WTC11 (cell line): ENCODE measurements around the gene ASPHD1. TPM values are rescaled to one million over a fixed set of nuclear protein-coding genes. Genes with fewer than 3 reads are reported as not detected.

Experiments
- ATAC-seq: fragments of 200-7000 bp; cut with Tn5 transposase; 2 replicates; pipeline ENCODE4 v1.10.0; 2021; ENCODE audit warnings: mild to moderate bottlenecking, moderate library complexity
- Bru-seq: library from RNA; stranded (reverse); fragments of 400-500 nt; gene quantifications from one replicate; lab custom pipeline; 2021; lab: Mats Ljungman, UMichigan
- CTCF ChIA-PET: fragments of 300-600 bp; sonication (Branson Sonifier 250); formaldehyde crosslinking; loops from one replicate; lab custom pipeline; 2021; ENCODE audit warnings: antibody characterized with exemption; lab: Charles Lee
- POLR2A ChIA-PET: fragments of 350-600 bp; sonication (Branson Sonifier 250); formaldehyde crosslinking; loops from one replicate; lab custom pipeline; 2021; ENCODE audit warnings: antibody characterized with exemption; lab: Charles Lee
- DNase-seq: peaks from one replicate; pipeline ENCODE4 v3.0.0; 2021; ENCODE audit warnings: low spot score
- H3K27ac Mint-ChIP-seq: 2 replicates; pipeline ENCODE4 v1.8.0; 2021; ENCODE audit warnings: mixed read lengths
- H3K27me3 Mint-ChIP-seq: 2 replicates; pipeline ENCODE4 v1.8.0; 2021; ENCODE audit warnings: low read depth, mild to moderate bottlenecking, moderate library complexity, mixed read lengths
- H3K36me3 Mint-ChIP-seq: 2 replicates; pipeline ENCODE4 v1.8.0; 2021; ENCODE audit warnings: mixed read lengths
- H3K4me1 Mint-ChIP-seq: 2 replicates; pipeline ENCODE4 v1.8.0; 2022; ENCODE audit warnings: mixed read lengths
- H3K4me3 Mint-ChIP-seq: 2 replicates; pipeline ENCODE4 v1.8.0; 2021; ENCODE audit warnings: mild to moderate bottlenecking, moderate library complexity, mixed read lengths
- H3K9me3 Mint-ChIP-seq: 2 replicates; pipeline ENCODE4 v1.8.0; 2021; ENCODE audit warnings: mixed read lengths
- ATF1 ChIP-seq: sonication (generic); formaldehyde crosslinking; IDR thresholded peaks from 2 replicates; pipeline ENCODE4 v1.8.1; 2023; ENCODE audit warnings: mild to moderate bottlenecking, moderate library complexity, missing genetic modification reagents
- FOXK1 ChIP-seq: sonication (generic); formaldehyde crosslinking; IDR thresholded peaks from 2 replicates; pipeline ENCODE4 v1.8.0; 2022; ENCODE audit warnings: mild to moderate bottlenecking, moderate library complexity, missing genetic modification reagents
- GTF2I ChIP-seq: fragments of 250-450 bp; sonication (Bioruptor Pico); conservative IDR thresholded peaks from 2 replicates; pipeline ENCODE4 v1.4.0; 2021; ENCODE audit warnings: mild to moderate bottlenecking
- JUN ChIP-seq: sonication (generic); formaldehyde crosslinking; IDR thresholded peaks from 2 replicates; pipeline ENCODE4 v1.8.0; 2023; ENCODE audit warnings: mild to moderate bottlenecking, missing genetic modification reagents
- MXD4 ChIP-seq: fragments of 250-450 bp; sonication (Bioruptor Pico); IDR thresholded peaks from 2 replicates; pipeline ENCODE4 v1.8.0; 2021; ENCODE audit warnings: mild to moderate bottlenecking, moderate library complexity, borderline replicate concordance
- MYBL2 ChIP-seq: sonication (generic); formaldehyde crosslinking; IDR thresholded peaks from 2 replicates; pipeline ENCODE4 v1.8.1; 2023; ENCODE audit warnings: mild to moderate bottlenecking, moderate library complexity, missing genetic modification reagents
- NFE2L1 ChIP-seq: sonication (generic); formaldehyde crosslinking; IDR thresholded peaks from 2 replicates; pipeline ENCODE4 v1.8.1; 2023; ENCODE audit warnings: missing genetic modification reagents
- NFYB ChIP-seq: sonication (generic); formaldehyde crosslinking; conservative IDR thresholded peaks from 2 replicates; pipeline ENCODE4 v1.8.0; 2022; ENCODE audit warnings: low read depth, missing genetic modification reagents
- PRRX2 ChIP-seq: fragments of 250-450 bp; sonication (Bioruptor Pico); IDR thresholded peaks from 2 replicates; pipeline ENCODE4 v1.8.0; 2021; ENCODE audit warnings: mild to moderate bottlenecking
- SP1 ChIP-seq: sonication (generic); formaldehyde crosslinking; conservative IDR thresholded peaks from 2 replicates; pipeline ENCODE4 v1.8.1; 2022; ENCODE audit warnings: missing genetic modification reagents
- ZBTB21 ChIP-seq: sonication (generic); formaldehyde crosslinking; IDR thresholded peaks from 2 replicates; pipeline ENCODE4 v1.8.1; 2023; ENCODE audit warnings: mild to moderate bottlenecking, missing genetic modification reagents, borderline replicate concordance
- ZNF317 ChIP-seq: sonication (generic); formaldehyde crosslinking; IDR thresholded peaks from 2 replicates; pipeline ENCODE4 v1.8.1; 2023; ENCODE audit warnings: low read depth, mild to moderate bottlenecking, moderate library complexity, missing genetic modification reagents, borderline replicate concordance
- ZNF423 ChIP-seq: fragments of 250-450 bp; sonication (Bioruptor Pico); IDR thresholded peaks from 2 replicates; pipeline ENCODE4 v2.1.2; 2022; ENCODE audit warnings: mild to moderate bottlenecking, moderate library complexity
- long read RNA-seq, 3 experiments: library from RNA in 1 of 3; library from capped mRNA in 1 of 3; library from polyadenylated mRNA in 1 of 3; unstranded in 2 of 3; stranded (forward) in 1 of 3; transcript quantifications; one replicate each; pipeline ENCODE4 v2.0.0, GENCODE V29; 2021
- total RNA-seq: library from RNA; stranded (reverse); gene quantifications from 3 replicates; pipeline ENCODE4 v1.2.3, GENCODE V29; 2021
- TF ChIP-seq, protein P1 (sequence below): sonication (generic); formaldehyde crosslinking; IDR thresholded peaks from 2 replicates; pipeline ENCODE4 v1.8.0; 2023; ENCODE audit warnings: missing genetic modification reagents
- TF ChIP-seq, protein P2 (sequence below): sonication (generic); formaldehyde crosslinking; IDR thresholded peaks from 2 replicates; pipeline ENCODE4 v1.8.0; 2022; ENCODE audit warnings: mild to moderate bottlenecking, missing genetic modification reagents
- TF ChIP-seq, protein P3 (sequence below): sonication (generic); formaldehyde crosslinking; IDR thresholded peaks from 2 replicates; pipeline ENCODE4 v1.8.0; 2023; ENCODE audit warnings: mild to moderate bottlenecking, missing genetic modification reagents
- TF ChIP-seq, protein P4 (sequence below): sonication (generic); formaldehyde crosslinking; IDR thresholded peaks from 2 replicates; pipeline ENCODE4 v1.8.1; 2023; ENCODE audit warnings: mild to moderate bottlenecking, missing genetic modification reagents, moderate library complexity
- TF ChIP-seq, protein P5 (sequence below): sonication (generic); formaldehyde crosslinking; IDR thresholded peaks from 2 replicates; pipeline ENCODE4 v1.8.1; 2022; ENCODE audit warnings: mild to moderate bottlenecking, moderate library complexity, missing genetic modification reagents
- TF ChIP-seq, protein P6 (sequence below): sonication (generic); formaldehyde crosslinking; IDR thresholded peaks from 2 replicates; pipeline ENCODE4 v1.8.1; 2023; ENCODE audit warnings: mild to moderate bottlenecking, moderate library complexity, missing genetic modification reagents
- TF ChIP-seq, protein P7 (sequence below): fragments of 250-450 bp; sonication (Bioruptor Pico); IDR thresholded peaks from 2 replicates; pipeline ENCODE4 v1.9.0; 2021; ENCODE audit warnings: moderate library complexity, mild to moderate bottlenecking, inconsistent platforms, borderline replicate concordance
- TF ChIP-seq, protein P8 (sequence below): sonication (generic); formaldehyde crosslinking; IDR thresholded peaks from 2 replicates; pipeline ENCODE4 v1.8.0; 2022; ENCODE audit warnings: mild to moderate bottlenecking, missing genetic modification reagents

Gene ASPHD1, protein sequence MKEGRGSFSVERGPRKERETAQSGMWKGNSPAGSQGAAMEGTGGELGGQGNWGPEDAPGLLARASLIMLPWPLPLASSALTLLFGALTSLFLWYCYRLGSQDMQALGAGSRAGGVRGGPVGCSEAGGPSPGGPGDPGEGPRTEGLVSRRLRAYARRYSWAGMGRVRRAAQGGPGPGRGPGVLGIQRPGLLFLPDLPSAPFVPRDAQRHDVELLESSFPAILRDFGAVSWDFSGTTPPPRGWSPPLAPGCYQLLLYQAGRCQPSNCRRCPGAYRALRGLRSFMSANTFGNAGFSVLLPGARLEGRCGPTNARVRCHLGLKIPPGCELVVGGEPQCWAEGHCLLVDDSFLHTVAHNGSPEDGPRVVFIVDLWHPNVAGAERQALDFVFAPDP
- total RNA-seq (17.6 to 26.9 TPM (median 20.2 TPM) in 3 replicates), Bru-seq, nascent RNA (percentile 58 among the genes with signal in this experiment)
- long read RNA-seq, experiment 1, transcript ASPHD1-201 (3 exons, 1,584 nt): major isoform, 12 of 26 reads
- long read RNA-seq, experiment 1, partial matches to known transcripts: 1 of 26 reads
- long read RNA-seq, experiment 1, other reads (novel, unspliced or antisense): 8 of 26 reads
- long read RNA-seq, experiment 2, transcript ASPHD1-201 (3 exons, 1,584 nt): minor isoform, 6 of 20 reads
- long read RNA-seq, experiment 2, transcript ASPHD1-204 (4 exons, 775 nt): major isoform, 8 of 20 reads
- long read RNA-seq, experiment 2, partial matches to known transcripts: 0 of 20 reads
- long read RNA-seq, experiment 2, other reads (novel, unspliced or antisense): 5 of 20 reads
- long read RNA-seq, experiment 3, transcript ASPHD1-203 (4 exons, 1,115 nt): major isoform, 6 of 16 reads
- long read RNA-seq, experiment 3, partial matches to known transcripts: 0 of 16 reads
- long read RNA-seq, experiment 3, other reads (novel, unspliced or antisense): 4 of 16 reads

DNA sequence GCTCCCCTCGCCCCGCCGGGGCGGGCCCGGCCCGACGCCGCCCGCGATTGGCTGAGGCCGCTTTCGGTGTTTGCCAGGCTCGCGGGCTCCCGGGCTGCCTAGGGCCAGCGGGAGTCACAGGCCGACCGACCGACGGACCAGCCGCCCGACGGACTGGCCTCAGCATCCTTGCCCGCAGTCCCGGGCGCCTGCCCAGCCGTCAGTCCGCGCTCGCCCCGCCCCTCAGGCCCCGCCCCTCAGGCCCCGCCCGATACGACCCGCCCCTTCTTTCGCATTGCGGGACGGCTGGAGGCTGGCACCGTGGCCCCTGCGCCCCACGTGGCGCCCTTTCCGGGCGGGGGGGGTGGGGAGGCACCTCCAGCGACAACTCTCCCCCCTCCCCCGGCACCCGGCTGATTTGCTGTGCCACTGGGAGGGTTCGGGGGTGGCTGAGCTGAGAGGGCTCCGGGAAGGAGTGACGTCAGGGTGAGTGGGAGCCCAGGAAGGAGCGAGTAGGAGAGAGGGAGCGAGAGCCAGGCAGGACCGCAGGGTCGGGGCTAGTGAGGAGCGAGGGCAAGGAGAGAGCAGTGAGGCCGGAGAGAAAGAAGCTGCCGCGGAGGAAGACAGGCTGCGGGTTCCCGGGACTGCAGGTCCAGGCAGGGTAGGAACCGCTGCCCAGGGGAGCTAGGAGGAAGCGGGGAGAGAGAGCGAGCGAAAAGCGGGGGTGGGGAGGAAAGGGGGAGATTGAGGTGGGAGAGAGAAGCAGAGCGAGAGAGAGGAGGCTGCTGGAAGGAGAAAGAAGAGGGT is at the start of gene ASPHD1:
Gene ASPHD1 (plus strand): TSS at position 387 of the 786 bp plus-strand sequence. CDS start 484 bp downstream, outside the sequence.
- peaks cover 9% of the 10 kb centered on the region; the same call in 1 of the 2 replicates for H3K36me3 Mint-ChIP-seq
- POLR2A ChIA-PET: interaction anchor here (0.6 to 3.6 kb wide), 10 partner anchors 14 to 95 kb away, joined by 3 to 14 read pairs (median 4); partner anchors contain the start of genes CDIPT, HIRIP3, KCTD13 and TAOK2
- H3K4me3 Mint-ChIP-seq: peak within 1 kb of the TSS; percentile 98
- H3K4me1 Mint-ChIP-seq: peaks cover 33% of the 10 kb centered on the region
- H3K9me3 Mint-ChIP-seq: no peaks in the 10 kb centered on the region
- DNase-seq (peak; percentile 86), ATAC-seq (peak; percentile 54)
- H3K27me3 Mint-ChIP-seq: no peaks in the 10 kb centered on the region
- CTCF ChIA-PET: interaction anchor here (0.7 to 4.8 kb wide), 43 partner anchors 9 to 926 kb away, joined by 3 to 42 read pairs (median 5); partner anchors contain the start of genes ALDOA, CDIPT, KCTD13 and KIF22
- peak within 1 kb of the TSS; percentile 91 for H3K27ac Mint-ChIP-seq
- 0 out of 2 replicates have a peak, but pooled peaks have one; percentile 47 for TF ChIP-seq ZBTB21
- TF ChIP-seq, protein P1, sequence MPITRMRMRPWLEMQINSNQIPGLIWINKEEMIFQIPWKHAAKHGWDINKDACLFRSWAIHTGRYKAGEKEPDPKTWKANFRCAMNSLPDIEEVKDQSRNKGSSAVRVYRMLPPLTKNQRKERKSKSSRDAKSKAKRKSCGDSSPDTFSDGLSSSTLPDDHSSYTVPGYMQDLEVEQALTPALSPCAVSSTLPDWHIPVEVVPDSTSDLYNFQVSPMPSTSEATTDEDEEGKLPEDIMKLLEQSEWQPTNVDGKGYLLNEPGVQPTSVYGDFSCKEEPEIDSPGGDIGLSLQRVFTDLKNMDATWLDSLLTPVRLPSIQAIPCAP (CRISPR knock-in tag): 0 out of 2 replicates have a peak, but pooled peaks have one; percentile 45
- no peak for TF ChIP-seq JUN (CRISPR knock-in tag)
- peak; percentile 71 for TF ChIP-seq SP1
- TF ChIP-seq PRRX2 (CRISPR knock-in tag): no peak
- TF ChIP-seq GTF2I (CRISPR knock-in tag): no peak
- TF ChIP-seq, protein P2, sequence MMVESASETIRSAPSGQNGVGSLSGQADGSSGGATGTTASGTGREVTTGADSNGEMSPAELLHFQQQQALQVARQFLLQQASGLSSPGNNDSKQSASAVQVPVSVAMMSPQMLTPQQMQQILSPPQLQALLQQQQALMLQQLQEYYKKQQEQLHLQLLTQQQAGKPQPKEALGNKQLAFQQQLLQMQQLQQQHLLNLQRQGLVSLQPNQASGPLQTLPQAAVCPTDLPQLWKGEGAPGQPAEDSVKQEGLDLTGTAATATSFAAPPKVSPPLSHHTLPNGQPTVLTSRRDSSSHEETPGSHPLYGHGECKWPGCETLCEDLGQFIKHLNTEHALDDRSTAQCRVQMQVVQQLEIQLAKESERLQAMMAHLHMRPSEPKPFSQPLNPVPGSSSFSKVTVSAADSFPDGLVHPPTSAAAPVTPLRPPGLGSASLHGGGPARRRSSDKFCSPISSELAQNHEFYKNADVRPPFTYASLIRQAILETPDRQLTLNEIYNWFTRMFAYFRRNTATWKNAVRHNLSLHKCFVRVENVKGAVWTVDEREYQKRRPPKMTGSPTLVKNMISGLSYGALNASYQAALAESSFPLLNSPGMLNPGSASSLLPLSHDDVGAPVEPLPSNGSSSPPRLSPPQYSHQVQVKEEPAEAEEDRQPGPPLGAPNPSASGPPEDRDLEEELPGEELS (CRISPR knock-in tag): peak; percentile 91; the same call in 1 of the 2 replicates
- TF ChIP-seq, protein P3, sequence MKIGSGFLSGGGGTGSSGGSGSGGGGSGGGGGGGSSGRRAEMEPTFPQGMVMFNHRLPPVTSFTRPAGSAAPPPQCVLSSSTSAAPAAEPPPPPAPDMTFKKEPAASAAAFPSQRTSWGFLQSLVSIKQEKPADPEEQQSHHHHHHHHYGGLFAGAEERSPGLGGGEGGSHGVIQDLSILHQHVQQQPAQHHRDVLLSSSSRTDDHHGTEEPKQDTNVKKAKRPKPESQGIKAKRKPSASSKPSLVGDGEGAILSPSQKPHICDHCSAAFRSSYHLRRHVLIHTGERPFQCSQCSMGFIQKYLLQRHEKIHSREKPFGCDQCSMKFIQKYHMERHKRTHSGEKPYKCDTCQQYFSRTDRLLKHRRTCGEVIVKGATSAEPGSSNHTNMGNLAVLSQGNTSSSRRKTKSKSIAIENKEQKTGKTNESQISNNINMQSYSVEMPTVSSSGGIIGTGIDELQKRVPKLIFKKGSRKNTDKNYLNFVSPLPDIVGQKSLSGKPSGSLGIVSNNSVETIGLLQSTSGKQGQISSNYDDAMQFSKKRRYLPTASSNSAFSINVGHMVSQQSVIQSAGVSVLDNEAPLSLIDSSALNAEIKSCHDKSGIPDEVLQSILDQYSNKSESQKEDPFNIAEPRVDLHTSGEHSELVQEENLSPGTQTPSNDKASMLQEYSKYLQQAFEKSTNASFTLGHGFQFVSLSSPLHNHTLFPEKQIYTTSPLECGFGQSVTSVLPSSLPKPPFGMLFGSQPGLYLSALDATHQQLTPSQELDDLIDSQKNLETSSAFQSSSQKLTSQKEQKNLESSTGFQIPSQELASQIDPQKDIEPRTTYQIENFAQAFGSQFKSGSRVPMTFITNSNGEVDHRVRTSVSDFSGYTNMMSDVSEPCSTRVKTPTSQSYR: peak; percentile 33; the same call in 1 of the 2 replicates
- TF ChIP-seq NFE2L1 (CRISPR knock-in tag): 0 out of 2 replicates have a peak, but pooled peaks have one; percentile 55
- peak; percentile 89; the same call in 1 of the 2 replicates for TF ChIP-seq ATF1 (CRISPR knock-in tag)
- TF ChIP-seq MYBL2 (CRISPR knock-in tag): peak; percentile 64; the same call in 1 of the 2 replicates
- no peak for TF ChIP-seq ZNF317 (CRISPR knock-in tag)
- TF ChIP-seq, protein P4, sequence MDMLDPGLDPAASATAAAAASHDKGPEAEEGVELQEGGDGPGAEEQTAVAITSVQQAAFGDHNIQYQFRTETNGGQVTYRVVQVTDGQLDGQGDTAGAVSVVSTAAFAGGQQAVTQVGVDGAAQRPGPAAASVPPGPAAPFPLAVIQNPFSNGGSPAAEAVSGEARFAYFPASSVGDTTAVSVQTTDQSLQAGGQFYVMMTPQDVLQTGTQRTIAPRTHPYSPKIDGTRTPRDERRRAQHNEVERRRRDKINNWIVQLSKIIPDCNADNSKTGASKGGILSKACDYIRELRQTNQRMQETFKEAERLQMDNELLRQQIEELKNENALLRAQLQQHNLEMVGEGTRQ: peak; percentile 35
- no peak for TF ChIP-seq ZNF423 (CRISPR knock-in tag)
- TF ChIP-seq, protein P5, sequence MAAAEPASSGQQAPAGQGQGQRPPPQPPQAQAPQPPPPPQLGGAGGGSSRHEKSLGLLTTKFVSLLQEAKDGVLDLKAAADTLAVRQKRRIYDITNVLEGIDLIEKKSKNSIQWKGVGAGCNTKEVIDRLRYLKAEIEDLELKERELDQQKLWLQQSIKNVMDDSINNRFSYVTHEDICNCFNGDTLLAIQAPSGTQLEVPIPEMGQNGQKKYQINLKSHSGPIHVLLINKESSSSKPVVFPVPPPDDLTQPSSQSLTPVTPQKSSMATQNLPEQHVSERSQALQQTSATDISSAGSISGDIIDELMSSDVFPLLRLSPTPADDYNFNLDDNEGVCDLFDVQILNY: peak; percentile 86; the same call in 1 of the 2 replicates
- TF ChIP-seq, protein P6, sequence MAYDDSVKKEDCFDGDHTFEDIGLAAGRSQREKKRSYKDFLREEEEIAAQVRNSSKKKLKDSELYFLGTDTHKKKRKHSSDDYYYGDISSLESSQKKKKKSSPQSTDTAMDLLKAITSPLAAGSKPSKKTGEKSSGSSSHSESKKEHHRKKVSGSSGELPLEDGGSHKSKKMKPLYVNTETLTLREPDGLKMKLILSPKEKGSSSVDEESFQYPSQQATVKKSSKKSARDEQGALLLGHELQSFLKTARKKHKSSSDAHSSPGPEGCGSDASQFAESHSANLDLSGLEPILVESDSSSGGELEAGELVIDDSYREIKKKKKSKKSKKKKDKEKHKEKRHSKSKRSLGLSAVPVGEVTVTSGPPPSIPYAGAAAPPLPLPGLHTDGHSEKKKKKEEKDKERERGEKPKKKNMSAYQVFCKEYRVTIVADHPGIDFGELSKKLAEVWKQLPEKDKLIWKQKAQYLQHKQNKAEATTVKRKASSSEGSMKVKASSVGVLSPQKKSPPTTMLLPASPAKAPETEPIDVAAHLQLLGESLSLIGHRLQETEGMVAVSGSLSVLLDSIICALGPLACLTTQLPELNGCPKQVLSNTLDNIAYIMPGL (CRISPR knock-in tag): peak; percentile 77; the same call in 1 of the 2 replicates
- TF ChIP-seq NFYB (CRISPR knock-in tag): peak; percentile 41; the same call in 1 of the 2 replicates
- TF ChIP-seq, protein P7, sequence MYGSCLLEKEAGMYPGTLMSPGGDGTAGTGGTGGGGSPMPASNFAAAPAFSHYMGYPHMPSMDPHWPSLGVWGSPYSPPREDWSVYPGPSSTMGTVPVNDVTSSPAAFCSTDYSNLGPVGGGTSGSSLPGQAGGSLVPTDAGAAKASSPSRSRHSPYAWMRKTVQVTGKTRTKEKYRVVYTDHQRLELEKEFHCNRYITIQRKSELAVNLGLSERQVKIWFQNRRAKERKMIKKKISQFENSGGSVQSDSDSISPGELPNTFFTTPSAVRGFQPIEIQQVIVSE (CRISPR knock-in tag): no peak
- no peak for TF ChIP-seq FOXK1 (CRISPR knock-in tag)
- TF ChIP-seq, protein P8, sequence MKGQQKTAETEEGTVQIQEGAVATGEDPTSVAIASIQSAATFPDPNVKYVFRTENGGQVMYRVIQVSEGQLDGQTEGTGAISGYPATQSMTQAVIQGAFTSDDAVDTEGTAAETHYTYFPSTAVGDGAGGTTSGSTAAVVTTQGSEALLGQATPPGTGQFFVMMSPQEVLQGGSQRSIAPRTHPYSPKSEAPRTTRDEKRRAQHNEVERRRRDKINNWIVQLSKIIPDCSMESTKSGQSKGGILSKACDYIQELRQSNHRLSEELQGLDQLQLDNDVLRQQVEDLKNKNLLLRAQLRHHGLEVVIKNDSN: no peak; the same call in 1 of the 2 replicates
- TF ChIP-seq MXD4 (CRISPR knock-in tag): no peak
